ENCODE measurements around the gene GDAP1L1.
"Not testable (repeated sequence)": the region's sequence is repeated elsewhere in the genome, so short reads cannot be mapped to it uniquely, and the experiment has no call there.

GDAP1L1 gene

DNA sequence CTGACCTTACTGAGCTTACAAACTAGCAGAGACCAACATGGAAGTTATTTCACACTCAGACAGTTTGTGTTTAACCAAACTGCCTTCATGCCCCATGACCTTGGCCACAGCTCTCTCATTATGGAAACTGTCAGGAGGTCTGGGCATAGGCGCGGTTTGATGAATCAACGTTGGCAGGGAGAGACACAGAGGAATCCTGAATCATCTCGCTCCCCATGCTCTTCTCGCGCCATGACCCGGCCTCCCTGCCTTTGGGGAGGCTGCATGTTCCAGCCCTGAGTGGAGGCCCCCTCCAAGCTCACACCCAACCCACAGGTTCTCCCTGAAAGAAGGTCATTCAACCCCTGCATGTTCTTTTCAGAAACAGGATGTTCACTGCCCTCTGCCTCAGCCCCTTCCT is 15.9 kb upstream of the GDAP1L1 start:
- H3K27me3 Mint-ChIP-seq (ENCODE audit: low read depth) = peaks cover 3% of the 10 kb centered on the region

DNA sequence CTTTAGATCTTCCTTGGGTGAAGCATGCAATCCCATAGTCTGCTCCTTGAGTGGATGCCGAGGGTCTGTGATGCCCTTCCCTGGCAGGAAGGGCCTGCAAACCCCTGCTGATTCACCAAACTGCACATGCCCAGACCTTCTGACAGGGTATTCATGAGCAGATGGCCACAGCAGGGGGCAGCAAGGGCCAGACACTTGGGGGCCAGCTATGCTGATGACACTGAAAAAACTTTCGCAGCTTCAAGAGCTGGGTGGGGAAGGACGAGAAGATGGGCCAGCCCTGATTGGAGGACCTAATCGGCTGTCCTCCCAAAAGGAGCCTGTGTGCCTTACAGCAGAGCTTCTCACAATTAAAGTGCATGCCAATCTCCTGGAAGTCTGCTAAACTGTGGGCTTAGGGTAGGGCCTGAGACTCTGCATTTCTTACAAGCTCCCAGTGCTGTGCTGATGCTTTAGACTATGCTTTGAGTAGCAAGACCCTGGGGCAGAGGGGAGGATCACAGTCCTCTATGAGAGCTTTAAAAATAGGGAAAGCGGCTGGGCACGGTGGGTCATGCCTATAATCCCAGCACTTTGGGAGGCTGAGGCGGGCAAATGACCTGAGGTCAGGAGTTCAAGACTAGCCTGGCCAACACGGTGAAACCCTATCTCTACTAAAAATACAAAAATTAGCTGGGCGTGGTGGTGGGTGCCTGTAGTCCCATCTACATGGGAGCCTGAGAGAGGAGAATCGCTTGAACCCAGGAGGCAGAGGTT is 15.2 kb upstream of the GDAP1L1 start:
- Mint-ChIP-seq H3K4me3 (no peak overlapping the region), H3K9me3 (no peaks in the 10 kb centered on the region), H3K4me1 (ENCODE audit: low read depth) (no peaks in the 10 kb centered on the region), H3K36me3 (ENCODE audit: low read depth) (no peaks in the 10 kb centered on the region), H3K27ac (no peak overlapping the region), H3K27me3 (ENCODE audit: low read depth) (peaks cover 3% of the 10 kb centered on the region)

More for the DNA sequence above, 15.9 kb upstream of the GDAP1L1 start:
- Mint-ChIP-seq H3K36me3 (ENCODE audit: low read depth) (no peaks in the 10 kb centered on the region), H3K27ac (no peak overlapping the region), H3K9me3 (no peaks in the 10 kb centered on the region), H3K4me1 (ENCODE audit: low read depth) (no peaks in the 10 kb centered on the region), H3K4me3 (no peak overlapping the region)

DNA sequence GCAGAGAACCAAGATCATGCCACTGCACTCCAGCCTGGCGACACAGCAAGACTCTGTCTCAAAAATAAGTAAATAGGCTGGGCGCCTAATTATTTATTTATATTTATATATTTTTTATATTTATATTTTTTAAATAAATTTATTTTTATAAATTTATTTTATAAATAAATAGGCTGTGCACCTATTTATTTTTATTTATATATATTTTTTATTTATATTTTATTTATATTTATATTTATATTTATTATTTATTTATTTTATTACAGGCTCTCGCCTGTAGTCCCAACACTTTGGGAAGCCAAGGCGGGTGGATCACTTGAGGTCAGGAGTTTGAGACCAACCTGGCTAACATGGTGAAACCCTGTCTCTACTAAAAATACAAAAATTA is 14.6 kb upstream of the GDAP1L1 start:
- H3K27ac Mint-ChIP-seq; H3K27me3 Mint-ChIP-seq (ENCODE audit: low read depth); H3K4me3 Mint-ChIP-seq; H3K9me3 Mint-ChIP-seq; H3K36me3 Mint-ChIP-seq (ENCODE audit: low read depth); H3K4me1 Mint-ChIP-seq (ENCODE audit: low read depth): not testable (repeated sequence)

DNA sequence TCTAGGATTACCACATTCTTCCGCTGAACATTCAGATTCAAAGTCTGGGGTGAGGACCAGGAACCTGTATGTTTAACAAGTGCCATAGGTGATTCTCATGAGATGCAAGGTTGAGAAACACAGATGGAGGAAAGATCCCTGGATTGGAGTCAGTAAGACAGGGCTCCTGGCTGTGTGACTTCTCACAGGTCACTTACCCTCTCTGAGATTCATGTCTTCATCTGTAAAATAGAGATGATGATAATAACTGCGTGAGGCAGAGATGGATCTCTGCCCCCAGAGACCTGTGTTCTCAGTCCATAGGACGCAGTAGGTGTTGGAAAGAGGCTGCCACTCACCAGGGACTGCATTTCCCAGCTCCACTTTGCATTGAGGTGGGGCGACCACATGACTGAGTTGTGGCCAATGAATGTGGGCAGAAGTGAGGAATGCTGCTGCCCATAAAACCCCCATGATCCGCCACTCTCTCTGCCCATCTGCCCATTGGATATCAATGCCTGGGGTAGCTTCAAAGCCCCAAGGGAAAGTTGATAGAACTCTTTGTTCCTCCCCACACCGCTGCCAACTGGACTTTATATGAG is 13.6 kb upstream of the GDAP1L1 start:
- Mint-ChIP-seq H3K27me3 (ENCODE audit: low read depth) (peaks cover 3% of the 10 kb centered on the region), H3K4me3 (no peak overlapping the region), H3K27ac (no peak overlapping the region), H3K9me3 (no peaks in the 10 kb centered on the region), H3K4me1 (ENCODE audit: low read depth) (no peaks in the 10 kb centered on the region), H3K36me3 (ENCODE audit: low read depth) (no peaks in the 10 kb centered on the region)

DNA sequence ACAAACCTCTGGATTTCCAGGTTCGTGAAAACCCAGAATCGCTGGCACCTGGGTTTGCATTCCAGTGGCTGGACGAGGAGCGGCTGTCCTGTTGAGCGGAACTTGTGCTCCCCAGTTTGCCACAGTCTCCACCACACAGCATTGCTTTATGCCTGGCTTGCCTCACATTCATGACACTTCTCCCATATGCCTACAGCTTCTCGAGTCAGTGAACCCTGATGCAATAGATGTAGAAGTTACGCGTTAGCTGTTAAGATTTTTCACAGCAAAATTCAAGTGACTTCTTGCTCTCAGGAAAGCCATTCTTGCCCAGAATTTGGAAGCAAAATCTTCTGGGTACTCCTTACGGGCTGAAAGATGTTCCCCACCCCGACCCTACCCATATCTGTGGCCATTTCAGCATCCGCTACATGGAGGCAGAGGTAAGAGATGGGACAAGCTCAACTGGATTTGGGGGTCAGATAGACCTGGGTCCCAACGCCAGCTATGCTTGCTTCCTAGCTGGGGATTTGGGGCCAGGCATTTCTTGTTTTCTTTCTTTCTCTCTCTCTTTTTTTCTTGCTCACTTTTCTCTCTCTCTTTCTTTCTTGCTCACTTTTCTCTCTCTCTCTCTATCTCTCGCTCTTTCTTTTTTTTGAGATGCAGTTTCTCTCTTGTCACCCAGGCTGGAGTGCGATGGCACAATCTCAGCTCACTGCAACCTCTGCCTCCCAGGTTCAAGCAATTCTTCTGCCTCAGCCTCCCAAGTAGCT is 12.4 kb upstream of the GDAP1L1 start:
- H3K27ac Mint-ChIP-seq = no peak overlapping the region
- no peaks in the 10 kb centered on the region for H3K27me3 Mint-ChIP-seq (ENCODE audit: low read depth)
- no peaks in the 10 kb centered on the region for H3K36me3 Mint-ChIP-seq (ENCODE audit: low read depth)

DNA sequence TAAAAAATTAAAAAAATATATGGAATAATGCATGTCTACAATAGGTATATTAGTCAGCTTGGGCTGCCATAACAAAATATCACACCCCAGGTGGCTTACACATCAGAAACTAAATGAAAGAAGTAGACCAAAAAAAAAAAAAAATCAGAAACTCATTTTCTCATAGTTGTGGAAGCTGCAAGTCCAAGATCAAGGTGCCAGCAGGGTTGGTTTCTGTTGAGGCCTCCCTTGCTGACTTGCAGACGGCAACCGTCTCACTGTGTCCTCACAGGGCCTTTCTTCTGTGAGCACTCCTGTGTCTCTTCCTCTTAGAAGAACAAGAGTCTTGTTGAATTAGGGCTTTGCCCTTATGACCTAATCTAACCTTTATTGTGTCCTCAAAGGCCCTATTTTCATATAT is 11.4 kb upstream of the GDAP1L1 start:
- no peaks in the 10 kb centered on the region for H3K4me1 Mint-ChIP-seq (ENCODE audit: low read depth)
- no peaks in the 10 kb centered on the region for H3K9me3 Mint-ChIP-seq
- H3K27me3 Mint-ChIP-seq (ENCODE audit: low read depth) = no peaks in the 10 kb centered on the region
- no peak overlapping the region for H3K4me3 Mint-ChIP-seq
- no peak overlapping the region for H3K27ac Mint-ChIP-seq
- H3K36me3 Mint-ChIP-seq (ENCODE audit: low read depth) = no peaks in the 10 kb centered on the region

More for the DNA sequence above, 12.4 kb upstream of the GDAP1L1 start:
- Mint-ChIP-seq H3K4me3 (no peak overlapping the region), H3K9me3 (no peaks in the 10 kb centered on the region), H3K4me1 (ENCODE audit: low read depth) (no peaks in the 10 kb centered on the region)

DNA sequence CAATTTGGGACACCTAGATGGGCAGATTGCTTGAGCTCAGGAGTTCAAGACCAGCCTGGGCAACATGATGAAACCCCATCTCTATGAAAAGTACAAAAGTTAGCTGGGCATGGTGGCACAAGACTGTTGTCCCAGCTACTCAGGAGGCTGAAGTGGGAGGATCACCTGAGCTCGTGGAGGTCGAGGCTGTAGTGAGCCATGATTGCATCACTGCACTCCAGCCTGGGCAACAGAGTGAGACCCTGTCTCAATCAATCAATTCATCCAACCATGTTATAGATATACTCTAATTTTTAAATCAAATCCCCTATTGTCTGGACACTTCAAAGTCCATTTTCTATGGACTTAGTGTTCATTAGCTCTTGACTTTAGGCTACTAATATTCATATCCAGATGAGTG is 10.3 kb upstream of the GDAP1L1 start:
- not testable (repeated sequence) for H3K36me3 Mint-ChIP-seq (ENCODE audit: low read depth); H3K27ac Mint-ChIP-seq

DNA sequence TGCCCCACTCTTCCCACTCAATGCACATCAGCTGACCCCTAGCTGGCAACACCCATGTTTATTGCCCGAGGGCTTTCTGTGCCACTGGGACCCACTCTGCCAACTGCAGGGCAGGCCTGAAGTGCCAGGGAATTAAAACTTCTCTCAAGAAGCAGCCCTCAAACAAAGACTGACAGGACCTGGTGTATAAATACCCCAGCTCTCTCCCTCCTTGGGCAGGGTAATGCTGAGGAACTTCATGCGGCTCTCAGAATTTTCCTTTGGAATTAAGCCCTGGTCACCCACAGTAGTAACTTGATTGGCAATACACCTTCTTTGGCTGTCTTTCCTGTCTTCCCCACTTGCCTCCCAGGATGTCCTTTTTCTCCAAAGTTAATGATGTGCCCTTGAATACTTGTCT is 5.3 kb upstream of the GDAP1L1 start:
- Mint-ChIP-seq H3K27ac (no peak overlapping the region), H3K4me1 (ENCODE audit: low read depth) (no peaks in the 10 kb centered on the region), H3K36me3 (ENCODE audit: low read depth) (no peaks in the 10 kb centered on the region)

More for the DNA sequence above, 10.3 kb upstream of the GDAP1L1 start:
- H3K4me1 Mint-ChIP-seq (ENCODE audit: low read depth); H3K27me3 Mint-ChIP-seq (ENCODE audit: low read depth); H3K4me3 Mint-ChIP-seq; H3K9me3 Mint-ChIP-seq: not testable (repeated sequence)

DNA sequence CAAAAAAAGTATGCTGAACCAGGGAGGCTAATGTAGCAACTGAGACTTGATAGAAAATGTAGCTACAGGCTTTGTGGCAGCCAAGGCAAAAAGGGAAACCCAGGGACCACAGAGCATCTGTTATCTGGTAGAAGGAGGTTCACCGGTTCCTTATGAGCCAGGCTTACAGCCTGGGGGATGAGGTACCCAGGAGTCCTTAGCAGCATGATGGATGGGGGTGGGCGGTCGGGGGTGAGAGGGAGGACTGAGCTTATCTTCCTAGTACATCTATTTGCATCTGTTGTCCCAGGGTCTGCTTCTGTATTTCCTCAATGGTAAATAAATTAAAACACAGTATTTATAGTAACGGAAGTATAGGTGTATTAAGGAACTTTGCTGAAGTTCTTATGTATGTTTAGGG is 1.1 kb upstream of the GDAP1L1 start:
- Mint-ChIP-seq H3K4me3 (no peak overlapping the region), H3K27me3 (ENCODE audit: low read depth) (peaks cover 40% of the 10 kb centered on the region), H3K27ac (no peak overlapping the region), H3K36me3 (ENCODE audit: low read depth) (no peaks in the 10 kb centered on the region), H3K4me1 (ENCODE audit: low read depth) (no peaks in the 10 kb centered on the region), H3K9me3 (no peaks in the 10 kb centered on the region)

More for the DNA sequence above, 5.3 kb upstream of the GDAP1L1 start:
- H3K9me3 Mint-ChIP-seq = no peaks in the 10 kb centered on the region
- no peak overlapping the region for H3K4me3 Mint-ChIP-seq
- peaks cover 24% of the 10 kb centered on the region for H3K27me3 Mint-ChIP-seq (ENCODE audit: low read depth)

DNA sequence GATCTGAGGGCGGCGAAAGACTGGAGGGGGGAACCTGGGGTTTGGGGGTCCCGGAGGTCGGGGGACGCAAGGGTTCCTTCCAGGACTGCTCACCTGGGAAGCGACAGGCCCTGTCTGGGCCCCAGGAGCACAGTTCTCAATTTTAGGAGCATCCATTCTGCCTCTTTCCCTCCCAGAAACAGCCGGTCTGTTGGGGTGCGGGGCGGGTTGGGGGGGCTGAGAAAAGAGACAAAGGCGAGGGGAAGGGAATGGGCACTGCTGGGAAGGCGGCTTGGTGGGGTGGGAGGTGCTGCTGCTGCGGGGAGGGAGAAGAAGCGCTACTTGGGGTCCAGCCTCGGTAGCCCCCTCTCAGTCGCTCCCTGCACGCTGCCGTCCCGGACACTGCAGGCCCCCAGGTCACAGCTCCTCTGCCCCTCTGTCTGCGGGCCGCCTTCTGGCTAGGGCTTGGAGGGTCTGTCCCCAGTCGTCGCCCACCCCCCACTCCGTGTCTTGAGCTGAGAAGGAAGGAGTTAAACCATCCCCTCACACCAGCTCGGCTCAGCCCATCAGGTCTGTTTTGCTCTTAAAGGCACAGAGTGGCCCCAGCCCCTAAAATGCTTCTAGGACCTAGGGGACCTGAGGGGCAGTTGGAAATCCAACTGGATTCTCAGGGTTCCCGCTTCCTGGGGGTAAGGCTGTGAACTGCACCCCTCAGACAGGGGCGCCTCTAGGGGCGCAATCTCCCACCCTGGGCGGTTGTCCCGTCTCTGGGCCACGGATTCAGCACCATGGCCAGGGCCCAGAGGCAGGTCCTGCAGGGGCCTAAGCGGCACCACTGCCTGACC is 690 bp downstream of the GDAP1L1 start:
- Mint-ChIP-seq H3K36me3 (ENCODE audit: low read depth) (no peaks in the 10 kb centered on the region), H3K4me3 (no peak overlapping the region), H3K4me1 (ENCODE audit: low read depth) (no peaks in the 10 kb centered on the region), H3K27ac (no peak overlapping the region), H3K9me3 (no peaks in the 10 kb centered on the region), H3K27me3 (ENCODE audit: low read depth) (peaks cover 40% of the 10 kb centered on the region)

DNA sequence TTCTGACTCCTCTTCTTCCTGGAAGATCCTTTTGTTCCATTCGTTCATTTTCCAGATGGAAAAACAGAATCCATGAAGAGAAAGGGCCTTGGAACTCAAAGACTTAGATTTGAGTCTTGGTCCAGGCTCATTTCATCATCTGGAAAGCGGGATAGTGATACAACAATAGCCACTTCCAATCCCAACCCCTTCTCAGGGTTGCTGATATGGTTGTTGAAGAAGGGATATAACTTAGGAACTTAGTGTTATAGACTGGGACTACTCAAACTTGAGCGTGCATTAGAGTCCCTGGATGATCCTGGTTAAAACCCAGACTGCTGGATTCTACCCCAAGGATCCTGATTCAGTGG is 1.3 kb downstream of the GDAP1L1 start:
- H3K36me3 Mint-ChIP-seq (ENCODE audit: low read depth) = no peaks in the 10 kb centered on the region
- no peak overlapping the region for H3K27ac Mint-ChIP-seq
- no peak overlapping the region for H3K4me3 Mint-ChIP-seq
- H3K4me1 Mint-ChIP-seq (ENCODE audit: low read depth) = no peaks in the 10 kb centered on the region
- no peaks in the 10 kb centered on the region for H3K9me3 Mint-ChIP-seq
- peaks cover 40% of the 10 kb centered on the region for H3K27me3 Mint-ChIP-seq (ENCODE audit: low read depth)

DNA sequence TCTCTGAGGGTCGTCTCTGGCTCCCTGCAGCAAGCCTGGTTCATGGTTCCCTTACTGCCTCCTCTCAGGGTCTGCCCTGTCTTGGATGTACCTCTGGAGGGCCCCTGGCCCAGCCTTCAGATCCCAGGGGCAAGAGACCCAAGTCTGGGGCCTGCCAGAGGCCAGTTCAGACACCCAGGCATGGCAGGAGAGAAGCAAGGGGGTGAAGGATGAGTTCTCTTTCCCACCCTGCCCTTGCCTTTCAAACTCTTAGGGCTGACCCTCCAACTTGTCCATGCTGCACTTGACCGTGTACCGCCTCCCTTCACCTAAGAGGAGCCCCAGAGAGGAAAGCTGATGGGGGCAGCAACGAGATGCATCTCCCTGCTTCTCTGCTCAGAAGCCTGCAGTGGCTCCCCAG is 4.2 kb downstream of the GDAP1L1 start:
- Mint-ChIP-seq H3K36me3 (ENCODE audit: low read depth) (no peaks in the 10 kb centered on the region), H3K4me3 (no peak overlapping the region), H3K27ac (no peak overlapping the region), H3K4me1 (ENCODE audit: low read depth) (no peaks in the 10 kb centered on the region), H3K27me3 (ENCODE audit: low read depth) (peaks cover 20% of the 10 kb centered on the region), H3K9me3 (no peaks in the 10 kb centered on the region)

DNA sequence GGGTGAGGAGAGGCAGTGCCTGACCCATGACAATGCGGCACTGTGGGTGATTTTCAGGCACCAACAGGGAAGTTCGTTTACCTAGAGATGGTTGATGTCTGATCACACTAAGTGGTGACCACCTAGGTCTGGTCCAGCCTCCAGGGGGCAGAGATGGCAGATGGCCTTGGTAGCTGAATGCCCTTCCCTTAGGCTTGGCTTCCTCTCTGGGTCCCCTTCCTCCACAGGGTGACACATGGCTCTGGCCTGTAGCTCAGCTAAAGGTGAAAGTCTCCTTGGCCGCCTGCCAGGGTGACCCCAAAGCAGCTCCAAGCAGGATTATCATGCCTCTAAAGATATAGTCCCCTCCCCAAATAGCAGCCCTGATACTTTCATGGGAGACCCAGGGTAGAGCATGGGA is 6.4 kb downstream of the GDAP1L1 start:
- H3K27ac Mint-ChIP-seq = no peak overlapping the region
- no peaks in the 10 kb centered on the region for H3K4me1 Mint-ChIP-seq (ENCODE audit: low read depth)
- no peaks in the 10 kb centered on the region for H3K9me3 Mint-ChIP-seq
- no peak overlapping the region for H3K4me3 Mint-ChIP-seq
- peaks cover 6% of the 10 kb centered on the region for H3K27me3 Mint-ChIP-seq (ENCODE audit: low read depth)
- H3K36me3 Mint-ChIP-seq (ENCODE audit: low read depth) = no peaks in the 10 kb centered on the region

DNA sequence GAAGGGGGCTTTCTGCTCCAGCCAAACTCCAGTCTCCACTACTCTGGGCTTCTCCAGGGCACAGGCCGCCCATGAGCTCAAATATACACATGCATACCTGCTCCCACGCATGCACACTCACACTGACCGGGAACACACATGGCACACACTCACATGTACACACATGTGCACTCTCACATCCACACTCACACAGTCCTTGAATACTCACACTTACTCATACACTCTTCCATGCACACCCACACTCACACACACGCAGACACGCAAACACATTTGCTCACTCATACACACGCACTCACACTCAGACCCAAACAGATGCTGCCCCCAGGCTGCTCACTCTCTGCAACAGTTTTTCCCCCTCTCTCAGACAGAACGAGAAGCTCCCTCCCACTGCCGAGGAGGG is 7.0 kb downstream of the GDAP1L1 start:
- no peak overlapping the region for H3K4me3 Mint-ChIP-seq
- H3K36me3 Mint-ChIP-seq (ENCODE audit: low read depth) = no peaks in the 10 kb centered on the region
- peaks cover 1% of the 10 kb centered on the region for H3K27me3 Mint-ChIP-seq (ENCODE audit: low read depth)
- no peaks in the 10 kb centered on the region for H3K4me1 Mint-ChIP-seq (ENCODE audit: low read depth)
- H3K9me3 Mint-ChIP-seq = no peaks in the 10 kb centered on the region
- no peak overlapping the region for H3K27ac Mint-ChIP-seq

Data from T-helper 1 cell treated with Interleukin-12 subunit alpha and Interleukin-12 subunit beta and Interleukin-4 antibody, amounts not matched to agents 30 μg/mL and 1 μg/mL, for 36 hours (primary cell).